Neuronal stem cell (in vitro differentiated cells): ENCODE results near the gene CTNNBIP1.

Experiments used
- DNase-seq: peaks from one replicate; pipeline ENCODE4 v3.0.0-alpha.2; 2013; ENCODE audit warnings: low spot score
- H2AFZ ChIP-seq: one replicate; pipeline ENCODE4 v1.6.1; 2013; ENCODE audit warnings: mild to moderate bottlenecking, low read length, inconsistent platforms
- H2AK5ac ChIP-seq: 2 replicates; pipeline ENCODE4 v1.6.1; 2013; ENCODE audit warnings: low read depth, mild to moderate bottlenecking, inconsistent platforms, low read length, moderate library complexity, mixed read lengths
- H2BK120ac ChIP-seq: 2 replicates; pipeline ENCODE4 v1.6.1; 2013; ENCODE audit warnings: low read depth, mild to moderate bottlenecking, inconsistent platforms, low read length, moderate library complexity, mixed read lengths
- H2BK12ac ChIP-seq: one replicate; pipeline ENCODE4 v1.6.1; 2013; ENCODE audit warnings: low read length, inconsistent platforms
- H2BK15ac ChIP-seq: 2 replicates; pipeline ENCODE4 v1.6.1; 2013; ENCODE audit warnings: mild to moderate bottlenecking, low read length, inconsistent platforms, mixed read lengths
- H2BK5ac ChIP-seq: one replicate; pipeline ENCODE4 v1.6.1; 2013; ENCODE audit warnings: inconsistent platforms, mild to moderate bottlenecking, low read length, moderate library complexity
- H3K14ac ChIP-seq: one replicate; pipeline ENCODE4 v1.6.1; 2013; ENCODE audit warnings: low read length, inconsistent platforms
- H3K18ac ChIP-seq: 2 replicates; pipeline ENCODE4 v1.6.1; 2013; ENCODE audit warnings: low read length, inconsistent platforms
- H3K23ac ChIP-seq: 2 replicates; pipeline ENCODE4 v1.6.1; 2013; ENCODE audit warnings: low read depth, mild to moderate bottlenecking, mixed read lengths, low read length, inconsistent platforms; ENCODE audit not compliant: poor library complexity
- H3K27ac ChIP-seq: replicated peaks from 3 replicates; pipeline ENCODE4 v1.5.1; 2013; ENCODE audit warnings: low read length, inconsistent platforms
- H3K27me3 ChIP-seq, 3 experiments: 2 replicates each; pipeline ENCODE4 v1.6.1; 2013; ENCODE audit warnings: low read length in 3 of 3, mild to moderate bottlenecking in 2 of 3, inconsistent platforms in 1 of 3, low read depth in 1 of 3, mixed read lengths in 1 of 3, moderate library complexity in 1 of 3; ENCODE audit not compliant: control insufficient read depth in 3 of 3, insufficient read depth in 3 of 3
- H3K36me3 ChIP-seq, 2 donors: replicated peaks in 1 of 2; 2 replicates each; pipeline ENCODE4 v1.6.1; 2013; ENCODE audit warnings: low read length in 2 of 2; ENCODE audit not compliant: control insufficient read depth in 2 of 2, insufficient read depth in 2 of 2
- H3K4ac ChIP-seq: 2 replicates; pipeline ENCODE4 v1.6.1; 2013; ENCODE audit warnings: inconsistent platforms, mild to moderate bottlenecking, low read length, moderate library complexity
- H3K4me1 ChIP-seq, 2 donors: 1 replicate in 1 of 2; 2 replicates in 1 of 2; pipeline ENCODE4 v1.6.1; 2013; ENCODE audit warnings: low read length in 2 of 2, low read depth in 1 of 2; ENCODE audit not compliant: control insufficient read depth in 2 of 2, insufficient read depth in 1 of 2
- H3K4me2 ChIP-seq: one replicate; pipeline ENCODE4 v1.6.1; 2013; ENCODE audit warnings: mild to moderate bottlenecking, low read length, inconsistent platforms; ENCODE audit not compliant: insufficient read depth, poor library complexity, severe bottlenecking
- H3K4me3 ChIP-seq, 2 donors: 2 replicates each; pipeline ENCODE4 v1.5.1; 2013; ENCODE audit warnings: low read length in 2 of 2, mild to moderate bottlenecking in 2 of 2, inconsistent platforms in 1 of 2, moderate library complexity in 1 of 2
- H3K79me1 ChIP-seq: one replicate; pipeline ENCODE4 v1.6.1; 2013; ENCODE audit warnings: low read depth, mild to moderate bottlenecking, inconsistent platforms, low read length, moderate library complexity
- H3K9ac ChIP-seq: one replicate; pipeline ENCODE4 v1.6.1; 2013; ENCODE audit warnings: mild to moderate bottlenecking, low read depth, low read length, inconsistent platforms; ENCODE audit not compliant: poor library complexity
- H3K9me3 ChIP-seq, 2 donors: replicated peaks in 1 of 2; 2 replicates each; pipeline versions ENCODE3 to v1.6.1; 2013; ENCODE audit warnings: low read length in 2 of 2, mild to moderate bottlenecking in 2 of 2, inconsistent platforms in 1 of 2, low read depth in 1 of 2, mixed read lengths in 1 of 2, moderate library complexity in 1 of 2; ENCODE audit not compliant: control insufficient read depth in 2 of 2, insufficient read depth in 1 of 2
- H4K8ac ChIP-seq: one replicate; pipeline ENCODE4 v1.6.1; 2013; ENCODE audit warnings: low read depth, mild to moderate bottlenecking, inconsistent platforms, low read length, moderate library complexity
- H4K91ac ChIP-seq: one replicate; pipeline ENCODE4 v1.6.1; 2013; ENCODE audit warnings: low read length, low read depth, mild to moderate bottlenecking, inconsistent platforms; ENCODE audit not compliant: poor library complexity
- WGBS, 2 donors: extraction: QIAGEN DNeasy Blood & Tissue Kit; methylation state at CpG; one replicate each; pipeline ENCODE4 v1.1.7; 2013; ENCODE audit warnings: missing lambda C conversion rate in 2 of 2, mixed read lengths in 1 of 2; ENCODE audit not compliant: insufficient read length in 2 of 2, insufficient replicate concordance in 1 of 2; ENCODE audit errors: extremely low coverage in 2 of 2; 5-methylcytosine and 5-hydroxymethylcytosine counted together

Gene CTNNBIP1

GRCh38 chr1:9843576-9843945 lies 66.5 kb downstream of the CTNNBIP1 start:
- Histone ChIP-seq H3K27ac (no peak overlapping the region), H3K18ac (peak overlapping the region; percentile 77)
- no peak for DNase-seq

GRCh38 chr1:9842781-9843575 lies 67.1 kb downstream of the CTNNBIP1 start:
- no peak overlapping the region for H2BK5ac ChIP-seq
- no peaks in the 10 kb centered on the region for H3K27me3 ChIP-seq
- H3K4me2 ChIP-seq: no peak overlapping the region
- H3K27ac ChIP-seq: no peak overlapping the region
- H2BK12ac ChIP-seq: no peak overlapping the region
- H4K8ac ChIP-seq: no peak overlapping the region
- no peak overlapping the region for H4K91ac ChIP-seq
- H3K18ac ChIP-seq: peak overlapping the region; percentile 48
- no CpG with 5 or more reads among the region's 20 CpGs for WGBS, 2 donors
- H2BK120ac ChIP-seq: no peak overlapping the region
- H2AFZ ChIP-seq: no peak overlapping the region
- no peak overlapping the region for H3K4ac ChIP-seq
- H3K23ac ChIP-seq: no peak overlapping the region
- H2AK5ac ChIP-seq: no peak overlapping the region
- H3K79me1 ChIP-seq: no peaks in the 10 kb centered on the region
- no peak overlapping the region for H3K14ac ChIP-seq
- no peaks in the 10 kb centered on the region for H3K36me3 ChIP-seq
- peak overlapping the region in 1 of 2 donors; percentile 36 for H3K4me3 ChIP-seq
- no peaks in the 10 kb centered on the region for H3K9me3 ChIP-seq
- peaks cover 0 to 12% of the 10 kb centered on the region in 2 donors for H3K4me1 ChIP-seq
- H2BK15ac ChIP-seq: no peak overlapping the region
- H3K9ac ChIP-seq: peak overlapping the region; percentile 33
- DNase-seq: no peak

More at GRCh38 chr1:9843576-9843945, 66.5 kb downstream of the CTNNBIP1 start:
- H2BK5ac ChIP-seq: no peak overlapping the region
- H2BK15ac ChIP-seq: no peak overlapping the region
- peak overlapping the region; percentile 18 for H3K23ac ChIP-seq
- H3K4me2 ChIP-seq: no peak overlapping the region
- no peaks in the 10 kb centered on the region for H3K79me1 ChIP-seq
- no peak overlapping the region for H3K14ac ChIP-seq
- H4K8ac ChIP-seq: no peak overlapping the region
- no CpG with 5 or more reads among the region's 7 CpGs for WGBS, 2 donors
- H2AK5ac ChIP-seq: peak overlapping the region; percentile 39
- H2AFZ ChIP-seq: no peak overlapping the region
- no peak overlapping the region for H3K9ac ChIP-seq
- H3K27me3 ChIP-seq: no peaks in the 10 kb centered on the region
- no peak overlapping the region for H4K91ac ChIP-seq
- H2BK12ac ChIP-seq: no peak overlapping the region
- no peak overlapping the region for H3K4ac ChIP-seq
- no peak overlapping the region for H2BK120ac ChIP-seq
- peaks cover 0 to 12% of the 10 kb centered on the region in 2 donors for H3K4me1 ChIP-seq
- H3K4me3 ChIP-seq: no peak overlapping the region
- H3K9me3 ChIP-seq: no peaks in the 10 kb centered on the region
- no peaks in the 10 kb centered on the region for H3K36me3 ChIP-seq

- no peaks in the 10 kb centered on the region for H3K27me3 ChIP-seq
Measured at GRCh38 chr1:9842073-9842711, 67.9 kb downstream of the CTNNBIP1 start.

GRCh38 chr1:9841460-9841859 lies 68.6 kb downstream of the CTNNBIP1 start:
- no peak overlapping the region for H3K4ac ChIP-seq
- H3K27ac ChIP-seq: no peak overlapping the region
- H2BK5ac ChIP-seq: no peak overlapping the region
- WGBS, 2 donors: no CpG with 5 or more reads among the region's 2 CpGs
- H3K9ac ChIP-seq: no peak overlapping the region
- H3K4me2 ChIP-seq: no peak overlapping the region
- peaks cover 0 to 5% of the 10 kb centered on the region in 2 donors for H3K4me1 ChIP-seq
- H2BK15ac ChIP-seq: no peak overlapping the region
- H4K91ac ChIP-seq: peak overlapping the region; percentile 23
- H3K27me3 ChIP-seq: no peaks in the 10 kb centered on the region
- no peak for DNase-seq
- no peak overlapping the region for H3K4me3 ChIP-seq
- H2AFZ ChIP-seq: no peak overlapping the region
- H3K23ac ChIP-seq: peak overlapping the region; percentile 32
- no peak overlapping the region for H2BK120ac ChIP-seq
- peak overlapping the region; percentile 50 for H2AK5ac ChIP-seq
- H3K9me3 ChIP-seq: no peaks in the 10 kb centered on the region
- H3K79me1 ChIP-seq: no peaks in the 10 kb centered on the region
- H4K8ac ChIP-seq: no peak overlapping the region
- no peaks in the 10 kb centered on the region for H3K36me3 ChIP-seq
- no peak overlapping the region for H2BK12ac ChIP-seq
- H3K14ac ChIP-seq: no peak overlapping the region
- no peak overlapping the region for H3K18ac ChIP-seq

More at GRCh38 chr1:9842073-9842711, 67.9 kb downstream of the CTNNBIP1 start:
- Histone ChIP-seq H2BK15ac (no peak overlapping the region), H3K9ac (no peak overlapping the region), H2BK5ac (no peak overlapping the region), H3K4me1 (peaks cover 0 to 12% of the 10 kb centered on the region in 2 donors), H3K9me3 (no peaks in the 10 kb centered on the region), H3K18ac (peak overlapping the region; percentile 24), H2AFZ (no peak overlapping the region), H3K36me3 (no peaks in the 10 kb centered on the region), H3K4me2 (no peak overlapping the region), H3K23ac (peak overlapping the region; percentile 67), H2BK12ac (no peak overlapping the region), H4K8ac (no peak overlapping the region), H4K91ac (no peak overlapping the region), H2AK5ac (peak overlapping the region; percentile 50), H3K14ac (no peak overlapping the region), H3K27ac (no peak overlapping the region), H3K79me1 (no peaks in the 10 kb centered on the region), H3K4ac (no peak overlapping the region), H3K4me3 (no peak overlapping the region), H2BK120ac (no peak overlapping the region)
- WGBS, 2 donors: no CpG with 5 or more reads among the region's 9 CpGs
- no peak for DNase-seq
